Cardiac fibroblast (primary cell): ENCODE measurements around the gene GLRX3.

Experiments used
- DNase-seq, 2 donors: peaks; one replicate each; pipeline versions ENCODE4 v3.0.0 to v3.0.0-alpha.2; 2010; ENCODE audit warnings: low read depth in 2 of 2
- H3K4me3 ChIP-seq, 2 donors: replicated peaks in 1 of 2; 1 replicate in 1 of 2; 2 replicates in 1 of 2; pipeline ENCODE4 v1.5.1; 2011; ENCODE audit warnings: low read depth in 2 of 2, low read length in 2 of 2, mild to moderate bottlenecking in 2 of 2, moderate library complexity in 1 of 2
- TF ChIP-seq, protein P1 (sequence below): IDR thresholded peaks from one replicate; pipeline ENCODE4 v1.5.1; 2011; ENCODE audit warnings: low read depth, mild to moderate bottlenecking, low read length, inconsistent platforms

The GLRX3 gene

GRCh38 chr10:130218181-130218641 is 82.0 kb downstream of the GLRX3 start:
- no peak overlapping the region for H3K4me3 ChIP-seq
- DNase-seq = no peak
- TF ChIP-seq, protein P1, sequence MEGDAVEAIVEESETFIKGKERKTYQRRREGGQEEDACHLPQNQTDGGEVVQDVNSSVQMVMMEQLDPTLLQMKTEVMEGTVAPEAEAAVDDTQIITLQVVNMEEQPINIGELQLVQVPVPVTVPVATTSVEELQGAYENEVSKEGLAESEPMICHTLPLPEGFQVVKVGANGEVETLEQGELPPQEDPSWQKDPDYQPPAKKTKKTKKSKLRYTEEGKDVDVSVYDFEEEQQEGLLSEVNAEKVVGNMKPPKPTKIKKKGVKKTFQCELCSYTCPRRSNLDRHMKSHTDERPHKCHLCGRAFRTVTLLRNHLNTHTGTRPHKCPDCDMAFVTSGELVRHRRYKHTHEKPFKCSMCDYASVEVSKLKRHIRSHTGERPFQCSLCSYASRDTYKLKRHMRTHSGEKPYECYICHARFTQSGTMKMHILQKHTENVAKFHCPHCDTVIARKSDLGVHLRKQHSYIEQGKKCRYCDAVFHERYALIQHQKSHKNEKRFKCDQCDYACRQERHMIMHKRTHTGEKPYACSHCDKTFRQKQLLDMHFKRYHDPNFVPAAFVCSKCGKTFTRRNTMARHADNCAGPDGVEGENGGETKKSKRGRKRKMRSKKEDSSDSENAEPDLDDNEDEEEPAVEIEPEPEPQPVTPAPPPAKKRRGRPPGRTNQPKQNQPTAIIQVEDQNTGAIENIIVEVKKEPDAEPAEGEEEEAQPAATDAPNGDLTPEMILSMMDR = no peak

DNA sequence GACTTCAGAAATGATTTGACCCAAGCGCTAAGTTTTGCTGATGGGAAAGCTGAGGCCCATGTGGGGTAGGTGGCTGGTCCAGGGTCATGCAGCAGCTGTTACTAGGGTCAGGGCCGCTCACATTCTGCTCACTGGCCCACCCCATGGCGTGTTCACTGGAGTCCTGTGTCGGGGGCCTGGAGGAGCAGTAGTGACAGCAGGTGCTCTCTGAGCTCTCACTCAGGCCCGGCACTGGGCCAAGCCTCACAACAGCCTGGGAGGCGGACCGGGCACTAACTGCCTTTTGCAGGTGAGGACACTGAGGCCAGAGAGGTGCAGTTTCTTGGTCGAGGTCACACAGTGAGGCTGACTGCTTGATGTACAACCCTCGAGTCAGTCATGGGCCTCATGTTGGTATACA is 82.7 kb downstream of the GLRX3 start:
- no peak overlapping the region for H3K4me3 ChIP-seq
- DNase-seq = no peak
- TF ChIP-seq, protein P1 = no peak

DNA sequence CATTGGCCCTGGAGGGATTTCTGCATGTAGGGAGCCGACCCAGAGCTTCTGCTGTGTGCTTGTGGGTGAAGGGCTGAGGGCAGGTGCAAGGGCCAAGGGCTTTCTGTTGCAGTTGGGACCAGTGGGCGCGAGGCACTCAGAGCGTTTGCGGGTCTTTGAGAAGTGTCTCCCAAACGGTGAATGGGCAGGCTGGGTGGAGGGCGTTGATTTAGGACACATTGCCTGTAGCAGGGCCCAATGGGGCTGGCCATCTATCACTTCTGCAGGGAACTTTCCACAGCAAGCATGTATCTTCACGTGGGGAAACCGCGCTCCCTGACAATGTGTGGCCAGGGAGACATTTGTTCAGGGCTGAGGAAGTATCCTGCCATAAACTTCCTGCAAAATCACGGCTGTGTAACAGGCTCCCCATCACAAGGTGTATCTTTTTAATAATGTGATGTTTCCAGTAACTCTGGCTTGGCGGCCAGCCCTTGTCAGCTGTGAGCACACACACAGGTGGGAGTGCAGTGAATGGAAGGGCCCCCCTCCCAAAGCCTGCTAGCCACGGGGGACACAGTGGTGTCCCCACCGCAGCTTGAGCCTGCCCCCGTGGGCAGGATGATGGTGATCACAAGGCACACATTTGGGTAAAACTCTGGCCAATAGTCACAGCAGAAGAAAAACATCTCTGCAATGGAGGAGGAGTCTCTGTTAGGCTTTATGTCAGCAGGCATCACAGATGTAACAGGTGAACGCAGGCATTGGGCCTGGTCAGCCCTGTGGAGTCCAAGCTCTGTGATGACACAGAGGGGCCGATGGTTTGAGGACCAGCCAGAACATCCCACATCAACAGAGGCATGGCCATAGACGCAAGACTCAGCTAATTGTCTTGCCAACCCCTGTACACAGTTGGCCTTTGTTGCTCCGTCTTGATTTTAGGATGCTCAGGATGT is 84.3 kb downstream of the GLRX3 start:
- H3K4me3 ChIP-seq = no peak overlapping the region
- no peak for DNase-seq
- TF ChIP-seq, protein P1 = no peak

DNA sequence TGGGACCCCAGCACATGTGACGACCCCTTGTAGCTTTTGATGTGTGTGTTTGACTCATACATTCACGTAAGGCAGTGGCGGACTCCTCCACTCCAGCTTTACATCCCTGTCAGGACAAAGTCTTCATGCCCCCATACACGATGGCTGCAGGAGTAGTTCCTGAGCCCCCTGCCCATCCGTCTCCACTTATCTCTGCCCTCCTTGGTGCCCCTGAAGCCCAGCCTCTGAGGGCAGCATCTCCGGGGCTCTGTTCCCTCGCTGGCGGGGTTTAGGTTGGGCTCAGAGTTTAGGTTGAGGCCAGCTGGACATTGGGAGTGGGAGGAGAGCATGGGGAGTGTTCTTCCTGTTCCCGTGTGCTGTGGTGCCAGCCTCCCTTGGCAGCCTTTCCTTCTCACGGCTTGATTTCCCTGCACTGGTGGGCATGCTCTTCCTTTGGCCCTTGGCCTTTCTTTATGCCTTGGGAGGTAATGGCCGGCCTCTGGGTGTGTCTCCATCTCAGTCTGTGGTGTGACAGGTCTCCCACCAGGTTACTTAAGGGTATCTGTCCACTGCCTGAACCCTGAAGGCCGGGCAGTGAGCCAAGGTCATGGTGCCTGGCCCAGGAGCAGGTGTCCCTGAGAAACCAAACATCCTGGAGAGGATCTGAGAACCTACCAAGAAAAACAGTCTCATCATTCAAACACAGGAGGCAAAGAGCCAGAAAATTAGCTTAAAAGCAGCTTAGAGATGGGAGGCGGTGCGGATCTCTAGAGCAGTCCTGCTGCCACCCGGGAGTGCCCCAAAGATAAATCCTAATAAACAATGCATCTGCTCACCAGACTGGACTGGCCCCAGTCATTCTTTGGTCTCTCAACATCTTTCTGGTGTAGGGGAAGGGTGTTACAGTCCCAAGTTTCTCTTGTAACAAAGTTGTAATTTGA is 85.5 kb downstream of the GLRX3 start:
- DNase-seq = no peak
- TF ChIP-seq, protein P1 = no peak
- no peak overlapping the region for H3K4me3 ChIP-seq

DNA sequence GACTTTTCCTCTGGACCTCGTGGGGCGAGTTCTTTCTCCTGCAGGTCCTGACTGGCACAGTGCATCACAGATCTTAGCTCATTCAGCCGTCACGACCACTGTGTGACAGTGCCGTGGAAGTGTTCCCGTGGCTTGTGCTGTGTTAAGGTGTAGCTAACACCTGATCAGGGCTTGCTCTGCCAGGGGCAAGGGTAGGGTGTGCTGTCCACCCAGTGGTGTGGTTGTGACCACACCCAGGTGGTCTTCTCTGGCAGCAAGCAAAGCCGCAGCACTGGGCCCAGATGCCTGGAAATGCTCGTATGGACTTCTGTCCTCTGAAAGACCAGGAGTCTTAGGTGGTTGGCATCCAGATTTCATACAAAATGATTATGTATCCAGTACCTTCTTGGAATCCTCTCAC is 86.2 kb downstream of the GLRX3 start:
- TF ChIP-seq, protein P1 = no peak
- DNase-seq = no peak

DNA sequence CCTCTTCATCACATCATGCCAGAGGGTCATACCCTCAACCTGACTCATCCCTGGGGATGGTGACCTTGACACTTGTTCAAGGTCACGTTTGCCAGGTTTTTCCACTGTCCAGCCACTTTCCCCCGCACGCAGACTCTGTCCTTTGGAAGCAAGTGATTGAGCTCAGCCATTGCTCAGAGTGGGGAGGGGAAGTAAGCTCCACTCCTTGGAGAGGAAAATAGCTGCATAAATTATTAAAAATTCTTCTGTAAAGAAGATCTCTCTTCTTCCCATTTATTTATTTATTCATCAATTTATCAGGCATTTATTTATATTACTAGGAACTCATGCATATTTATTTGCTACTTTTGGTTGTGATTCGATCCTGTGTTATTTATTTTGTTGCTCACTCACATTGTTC is 88.0 kb downstream of the GLRX3 start:
- H3K4me3 ChIP-seq = no peak overlapping the region
- DNase-seq = no peak
- TF ChIP-seq, protein P1 = no peak

More for the DNA sequence above, 86.2 kb downstream of the GLRX3 start:
- H3K4me3 ChIP-seq = no peak overlapping the region
